PC-3 (cell line): ENCODE data around the gene HOXB1. TPM values are rescaled to one million over a fixed set of nuclear protein-coding genes. Genes with fewer than 3 reads are reported as not detected.

Source experiments
- ATAC-seq: fragments of 200-7000 bp; cut with Tn5 transposase; 2 replicates; pipeline ENCODE4 v1.9.1; 2020; ENCODE audit warnings: mild to moderate bottlenecking, moderate library complexity
- BruUV-seq: library from RNA; stranded (reverse); fragments of 400-500 nt; replicated peaks from 2 replicates; lab custom pipeline; 2021; lab: Mats Ljungman, UMichigan
- CTCF ChIA-PET: fragments of 300-600 bp; sonication (Branson Sonifier 250); formaldehyde crosslinking; loops from one replicate; lab custom pipeline; 2022; ENCODE audit warnings: antibody characterized with exemption; lab: Charles Lee
- POLR2A ChIA-PET: fragments of 300-600 bp; sonication (Branson Sonifier 250); formaldehyde crosslinking; loops from one replicate; lab custom pipeline; 2022; ENCODE audit warnings: antibody characterized with exemption; ENCODE audit not compliant: unreplicated experiment; lab: Charles Lee
- DNase-seq: peaks from one replicate; pipeline ENCODE4 v3.0.0-alpha.2; 2015
- H2AFZ ChIP-seq: fragments of 300-600 bp; sonication (generic); 2 replicates; pipeline ENCODE4 v1.6.0; 2016; ENCODE audit warnings: antibody characterized with exemption, low read length
- H3F3A ChIP-seq: fragments of 300-600 bp; sonication (generic); one replicate; pipeline ENCODE4 v1.6.0; 2017; ENCODE audit warnings: antibody characterized with exemption, low read length, control low read depth, mild to moderate bottlenecking; ENCODE audit not compliant: unreplicated experiment
- H3K27ac ChIP-seq: fragments of 300-600 bp; sonication (generic); 2 replicates; pipeline ENCODE4 v1.5.1; 2016; ENCODE audit warnings: mild to moderate bottlenecking, low read length
- H3K27me3 ChIP-seq: fragments of 300-600 bp; sonication (generic); 2 replicates; pipeline ENCODE4 v1.6.1; 2016; ENCODE audit warnings: low read length, mixed read lengths
- H3K36me3 ChIP-seq: fragments of 300-600 bp; sonication (generic); 2 replicates; pipeline ENCODE4 v1.6.1; 2016; ENCODE audit warnings: low read depth, mixed run types, low read length, mixed read lengths
- H3K4me1 ChIP-seq: fragments of 300-600 bp; sonication (generic); 2 replicates; pipeline ENCODE4 v1.5.1; 2016; ENCODE audit warnings: low read length; ENCODE audit not compliant: insufficient read depth
- H3K4me2 ChIP-seq: fragments of 300-600 bp; sonication (generic); 2 replicates; pipeline ENCODE4 v1.6.0; 2016; ENCODE audit warnings: low read length
- H3K4me3 ChIP-seq: fragments of 300-600 bp; sonication (generic); 2 replicates; pipeline ENCODE4 v1.5.1; 2016; ENCODE audit warnings: mild to moderate bottlenecking, low read length, mixed read lengths
- H3K79me2 ChIP-seq: fragments of 300-600 bp; sonication (generic); 2 replicates; pipeline ENCODE4 v1.6.1; 2017; ENCODE audit warnings: low read length, mixed read lengths
- H3K9ac ChIP-seq: fragments of 300-600 bp; sonication (generic); 2 replicates; pipeline ENCODE4 v1.6.0; 2016; ENCODE audit warnings: mild to moderate bottlenecking, low read length
- H3K9me2 ChIP-seq: fragments of 300-600 bp; sonication (generic); replicated peaks from 2 replicates; pipeline ENCODE4 v1.6.1; 2016; ENCODE audit warnings: mixed run types, low read length, mixed read lengths
- H3K9me3 ChIP-seq: fragments of 300-600 bp; sonication (generic); 2 replicates; pipeline ENCODE4 v1.6.1; 2016; ENCODE audit warnings: low read length, mixed read lengths
- H4K20me1 ChIP-seq: fragments of 300-600 bp; sonication (generic); 2 replicates; pipeline ENCODE4 v1.6.1; 2016; ENCODE audit warnings: low read length, mixed read lengths
- EZH2 ChIP-seq: fragments of 300-600 bp; sonication (generic); IDR thresholded peaks from one replicate; pipeline ENCODE4 v1.6.1; 2017; ENCODE audit warnings: antibody characterized with exemption, mild to moderate bottlenecking, low read length; ENCODE audit not compliant: unreplicated experiment
- EZH2phosphoT487 ChIP-seq: fragments of 300-600 bp; sonication (generic); IDR thresholded peaks from 2 replicates; pipeline ENCODE4 v1.6.1; 2018; ENCODE audit warnings: mild to moderate bottlenecking, antibody characterized with exemption, low read length, borderline replicate concordance
- intact Hi-C: fragments of 100-400 bp; cut with micrococcal nuclease; formaldehyde crosslinking; loops from 2 replicates; pipeline ENCODE4 v1.9.0; 2023
- total RNA-seq: library from RNA; depleted of rRNA; stranded (reverse); fragments of >200 nt; gene quantifications from 2 replicates; pipeline ENCODE4 v1.2.3, GENCODE V29; 2014
- TF ChIP-seq, protein P1 (sequence below): fragments of 300-600 bp; sonication (generic); conservative IDR thresholded peaks from 2 replicates; pipeline ENCODE4 v1.5.1; 2017; ENCODE audit warnings: antibody characterized with exemption, low read depth, mild to moderate bottlenecking, low read length

The HOXB1 gene
- total RNA-seq, 1 experiment from 2014 or later = not detected

DNA sequence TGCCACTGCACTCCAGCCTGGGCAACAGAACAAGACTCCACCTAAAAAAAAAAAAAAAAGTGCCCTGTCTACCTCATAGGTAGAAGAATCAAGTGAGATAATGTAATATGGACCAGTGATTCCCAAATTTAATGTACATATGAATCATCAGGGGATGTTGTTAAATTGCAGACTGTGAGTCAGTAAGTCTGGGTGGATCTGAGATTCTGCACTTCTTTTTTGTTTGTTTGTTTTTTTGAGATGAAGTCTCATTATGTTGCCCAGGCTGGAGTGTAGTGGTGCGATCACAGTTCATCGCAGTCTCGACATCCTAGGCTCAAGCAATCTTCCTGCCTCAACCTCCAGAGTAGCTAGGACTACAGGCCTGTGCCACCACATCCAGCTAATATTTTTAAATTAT, 31.6 kb downstream of the HOXB1 start:
- CTCF ChIA-PET = no interaction called here
- H3K4me2 ChIP-seq = peak overlapping the region; percentile 70
- H3K9ac ChIP-seq = no peak overlapping the region
- H3K4me1 ChIP-seq = peaks cover 68% of the 10 kb centered on the region
- no peak overlapping the region for H3K4me3 ChIP-seq
- peaks cover 13% of the 10 kb centered on the region for H3F3A ChIP-seq
- no peaks in the 10 kb centered on the region for H3K27me3 ChIP-seq
- H3K27ac ChIP-seq = peak overlapping the region; percentile 91
- peak; percentile 61 for ATAC-seq
- H3K9me2 ChIP-seq = no peaks in the 10 kb centered on the region
- BruUV-seq = no TSS peak
- POLR2A ChIA-PET = interaction anchor here (0.6 kb wide), 1 partner anchor 27 kb away, joined by 5 read pairs; no protein-coding TSS in a partner anchor
- no peaks in the 10 kb centered on the region for H3K9me3 ChIP-seq
- peak; percentile 92 for DNase-seq
- no peaks in the 10 kb centered on the region for H4K20me1 ChIP-seq
- TF ChIP-seq, protein P1, sequence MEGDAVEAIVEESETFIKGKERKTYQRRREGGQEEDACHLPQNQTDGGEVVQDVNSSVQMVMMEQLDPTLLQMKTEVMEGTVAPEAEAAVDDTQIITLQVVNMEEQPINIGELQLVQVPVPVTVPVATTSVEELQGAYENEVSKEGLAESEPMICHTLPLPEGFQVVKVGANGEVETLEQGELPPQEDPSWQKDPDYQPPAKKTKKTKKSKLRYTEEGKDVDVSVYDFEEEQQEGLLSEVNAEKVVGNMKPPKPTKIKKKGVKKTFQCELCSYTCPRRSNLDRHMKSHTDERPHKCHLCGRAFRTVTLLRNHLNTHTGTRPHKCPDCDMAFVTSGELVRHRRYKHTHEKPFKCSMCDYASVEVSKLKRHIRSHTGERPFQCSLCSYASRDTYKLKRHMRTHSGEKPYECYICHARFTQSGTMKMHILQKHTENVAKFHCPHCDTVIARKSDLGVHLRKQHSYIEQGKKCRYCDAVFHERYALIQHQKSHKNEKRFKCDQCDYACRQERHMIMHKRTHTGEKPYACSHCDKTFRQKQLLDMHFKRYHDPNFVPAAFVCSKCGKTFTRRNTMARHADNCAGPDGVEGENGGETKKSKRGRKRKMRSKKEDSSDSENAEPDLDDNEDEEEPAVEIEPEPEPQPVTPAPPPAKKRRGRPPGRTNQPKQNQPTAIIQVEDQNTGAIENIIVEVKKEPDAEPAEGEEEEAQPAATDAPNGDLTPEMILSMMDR = no peak
- no peak for TF ChIP-seq EZH2
- no peak for TF ChIP-seq EZH2phosphoT487
- no peaks in the 10 kb centered on the region for H3K79me2 ChIP-seq
- no peak overlapping the region for H2AFZ ChIP-seq
- intact Hi-C loops = loop anchor here (2.0 to 5.0 kb wide), 2 partner anchors 22 to 58 kb away; no protein-coding TSS in a partner anchor
- H3K36me3 ChIP-seq = no peaks in the 10 kb centered on the region

DNA sequence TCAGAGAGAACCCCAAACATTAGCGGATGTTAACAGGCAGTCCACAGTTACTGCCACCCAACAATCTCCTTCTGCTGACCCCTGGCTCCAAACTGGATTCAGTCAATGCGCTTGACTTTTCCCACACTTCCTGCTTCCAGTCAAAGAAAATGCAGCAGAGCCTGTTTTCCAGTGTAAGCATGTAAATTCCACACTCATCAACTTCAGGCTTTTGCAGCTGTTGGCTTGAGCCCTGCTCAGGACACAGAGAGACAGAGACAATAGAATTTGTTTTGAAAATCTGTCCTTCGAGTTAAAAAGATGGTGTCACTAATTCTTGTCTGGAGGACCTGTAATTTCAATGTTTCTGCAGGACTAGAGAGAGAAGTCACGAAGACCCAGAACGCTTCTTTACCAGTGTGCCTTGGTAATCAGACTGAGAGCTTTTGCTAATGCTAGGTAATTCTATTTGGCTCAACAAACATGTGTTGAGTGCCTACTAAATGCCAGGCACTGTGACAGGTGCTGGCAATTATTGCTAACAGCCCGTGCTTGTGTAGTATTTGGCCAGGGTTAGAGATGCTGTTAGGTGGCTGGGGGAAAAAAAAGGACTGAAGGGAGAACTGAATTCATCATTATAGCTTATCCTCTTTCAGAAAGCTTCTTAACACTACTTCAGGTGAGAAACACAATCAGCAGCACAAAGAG, 32.5 kb downstream of the HOXB1 start:
- no peaks in the 10 kb centered on the region for H3K79me2 ChIP-seq
- no TSS peak for BruUV-seq
- H3K27ac ChIP-seq = peak overlapping the region; percentile 91
- no peaks in the 10 kb centered on the region for H3K27me3 ChIP-seq
- ATAC-seq = peak; percentile 16
- ChIA-PET CTCF (no interaction called here), POLR2A (no interaction called here)
- no peaks in the 10 kb centered on the region for H4K20me1 ChIP-seq
- intact Hi-C loops = loop anchor here (2.0 to 5.0 kb wide), 2 partner anchors 22 to 59 kb away; no protein-coding TSS in a partner anchor
- H3K9me3 ChIP-seq = no peaks in the 10 kb centered on the region
- H3K4me2 ChIP-seq = peak overlapping the region; percentile 70
- peak overlapping the region; percentile 35 for H3K4me3 ChIP-seq
- no peak overlapping the region for H2AFZ ChIP-seq
- no peaks in the 10 kb centered on the region for H3K9me2 ChIP-seq
- peaks cover 13% of the 10 kb centered on the region for H3F3A ChIP-seq
- H3K36me3 ChIP-seq = no peaks in the 10 kb centered on the region
- peak overlapping the region; percentile 54 for H3K9ac ChIP-seq
- H3K4me1 ChIP-seq = peaks cover 72% of the 10 kb centered on the region
- DNase-seq = peak; percentile 93
- TF ChIP-seq EZH2phosphoT487 (no peak), EZH2 (no peak)
- TF ChIP-seq, protein P1 = no peak

GRCh38 chr17:48497103-48497502, 33.7 kb downstream of the HOXB1 start:
- ChIA-PET CTCF (interaction anchor here (0.6 to 1.1 kb wide), 2 partner anchors 9 to 11 kb away, joined by 3 read pairs; no protein-coding TSS in a partner anchor), POLR2A (interaction anchor here (1.2 kb wide), 1 partner anchor 14 kb away, joined by 4 read pairs; no protein-coding TSS in a partner anchor)
- no peaks in the 10 kb centered on the region for H3K27me3 ChIP-seq
- H3K9me2 ChIP-seq = no peaks in the 10 kb centered on the region
- H3F3A ChIP-seq = peaks cover 13% of the 10 kb centered on the region
- ATAC-seq = peak; percentile 42
- DNase-seq = peak; percentile 93
- intact Hi-C loops = loop anchor here (1.0 to 5.0 kb wide), 2 partner anchors 8 to 60 kb away; no protein-coding TSS in a partner anchor
- H2AFZ ChIP-seq = no peak overlapping the region
- no peaks in the 10 kb centered on the region for H3K79me2 ChIP-seq
- no peak overlapping the region for H3K4me3 ChIP-seq
- peak overlapping the region; percentile 55 for H3K4me2 ChIP-seq
- no peaks in the 10 kb centered on the region for H3K9me3 ChIP-seq
- no TSS peak for BruUV-seq
- TF ChIP-seq, protein P1 = no peak
- no peak for TF ChIP-seq EZH2phosphoT487
- no peak for TF ChIP-seq EZH2
- H3K9ac ChIP-seq = peak overlapping the region; percentile 54
- no peaks in the 10 kb centered on the region for H4K20me1 ChIP-seq
- peak overlapping the region; percentile 91 for H3K27ac ChIP-seq
- no peaks in the 10 kb centered on the region for H3K36me3 ChIP-seq
- peaks cover 83% of the 10 kb centered on the region for H3K4me1 ChIP-seq
